Raji (cell line): Measurements from ENCODE around the gene FAM50B.

Experiments
- POLR2A ChIP-seq: IDR thresholded peaks from 2 replicates; pipeline ENCODE4 v1.6.1; 2011; ENCODE audit warnings: low read depth, low read length, control low read depth; ENCODE audit not compliant: insufficient read depth

Gene FAM50B

DNA sequence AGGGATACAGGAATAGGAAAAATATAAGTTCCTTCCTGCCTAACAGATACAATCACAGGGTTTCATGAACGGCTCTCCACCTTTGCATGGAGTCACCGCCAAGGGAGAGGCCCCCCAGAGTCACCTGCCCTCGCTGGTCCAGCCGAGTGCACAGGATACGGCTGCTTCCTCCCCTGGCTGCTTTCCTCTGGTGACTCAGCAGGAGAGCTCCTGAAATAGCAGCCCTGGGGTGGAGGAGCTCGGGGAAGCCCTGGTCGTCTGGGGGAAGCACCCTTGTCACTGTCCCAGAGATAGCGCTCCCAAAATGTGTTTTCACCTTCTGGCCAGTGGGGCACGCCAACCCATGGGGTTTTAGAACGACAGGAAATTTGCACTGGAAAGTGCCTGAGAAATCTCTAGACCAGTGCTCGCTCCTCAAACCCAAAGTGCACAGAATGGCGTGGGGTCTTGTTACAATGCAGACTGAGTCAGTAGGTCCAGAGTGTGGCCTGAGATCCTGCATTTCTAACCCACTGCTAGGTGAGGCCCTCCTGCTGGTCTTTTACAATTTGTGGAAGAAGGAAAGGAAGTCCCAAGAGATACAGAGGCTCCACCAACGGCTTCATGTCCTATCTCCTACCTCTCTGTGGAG lies 35.9 kb upstream of the FAM50B start:
- TF ChIP-seq POLR2A, result no peak

DNA sequence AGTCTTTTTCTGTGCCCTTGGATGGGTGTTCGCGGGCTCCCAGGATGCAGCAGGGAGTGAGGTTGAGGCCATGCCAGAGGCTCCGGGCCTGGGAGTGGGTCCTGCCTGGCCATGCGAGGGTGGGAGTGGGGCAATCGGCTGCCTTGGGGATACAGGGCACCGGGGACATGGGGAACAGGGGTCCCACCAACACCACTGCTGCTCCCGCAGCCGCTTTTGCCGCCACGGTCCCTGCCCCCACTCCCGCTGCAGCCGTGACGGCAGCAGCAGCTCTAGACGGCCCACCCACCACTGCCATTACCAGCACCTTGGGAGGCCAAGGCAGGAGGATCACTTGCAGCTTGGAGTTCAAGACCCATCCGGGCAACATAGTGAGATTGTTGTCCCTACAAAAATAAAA lies 35.3 kb upstream of the FAM50B start:
- TF ChIP-seq POLR2A, result no peak

DNA sequence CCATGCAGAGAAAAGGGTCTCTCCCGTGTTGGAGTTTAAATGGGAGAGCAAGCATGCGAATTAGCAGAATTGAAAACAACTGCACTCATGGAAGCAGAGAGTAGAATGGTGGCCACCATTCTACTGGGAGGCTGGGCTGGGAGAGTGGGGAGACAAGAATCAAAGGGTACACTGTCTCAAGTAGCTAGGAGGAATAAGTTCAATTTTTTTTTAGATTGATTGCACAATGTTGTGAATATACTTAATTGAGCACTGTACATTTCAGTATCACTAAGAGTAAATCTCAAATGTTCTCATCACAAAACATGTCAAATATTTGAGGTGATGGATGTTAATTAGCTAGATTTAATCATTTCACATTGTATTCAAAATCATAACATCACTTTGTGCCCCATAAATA lies 34.6 kb upstream of the FAM50B start:
- TF ChIP-seq POLR2A, result no peak

DNA sequence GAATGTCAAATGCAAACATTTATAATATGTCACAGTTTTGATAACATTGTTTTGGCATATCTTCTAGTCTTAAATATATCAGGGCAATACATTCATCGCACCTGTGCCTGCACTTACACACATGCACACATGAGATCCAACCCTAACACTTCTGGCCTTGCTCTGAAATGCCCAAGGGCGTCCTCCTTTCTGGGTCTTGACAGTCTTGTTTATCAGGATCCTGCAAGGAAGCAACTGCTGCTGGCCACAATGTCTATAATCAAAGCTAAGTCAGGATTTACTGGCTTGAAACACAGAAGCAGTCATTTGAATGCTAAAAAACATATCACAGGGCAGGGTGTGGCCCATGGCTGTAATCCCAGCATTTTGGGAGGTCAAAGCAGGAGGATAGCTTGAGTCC lies 32.9 kb upstream of the FAM50B start:
- TF ChIP-seq POLR2A, result no peak

DNA sequence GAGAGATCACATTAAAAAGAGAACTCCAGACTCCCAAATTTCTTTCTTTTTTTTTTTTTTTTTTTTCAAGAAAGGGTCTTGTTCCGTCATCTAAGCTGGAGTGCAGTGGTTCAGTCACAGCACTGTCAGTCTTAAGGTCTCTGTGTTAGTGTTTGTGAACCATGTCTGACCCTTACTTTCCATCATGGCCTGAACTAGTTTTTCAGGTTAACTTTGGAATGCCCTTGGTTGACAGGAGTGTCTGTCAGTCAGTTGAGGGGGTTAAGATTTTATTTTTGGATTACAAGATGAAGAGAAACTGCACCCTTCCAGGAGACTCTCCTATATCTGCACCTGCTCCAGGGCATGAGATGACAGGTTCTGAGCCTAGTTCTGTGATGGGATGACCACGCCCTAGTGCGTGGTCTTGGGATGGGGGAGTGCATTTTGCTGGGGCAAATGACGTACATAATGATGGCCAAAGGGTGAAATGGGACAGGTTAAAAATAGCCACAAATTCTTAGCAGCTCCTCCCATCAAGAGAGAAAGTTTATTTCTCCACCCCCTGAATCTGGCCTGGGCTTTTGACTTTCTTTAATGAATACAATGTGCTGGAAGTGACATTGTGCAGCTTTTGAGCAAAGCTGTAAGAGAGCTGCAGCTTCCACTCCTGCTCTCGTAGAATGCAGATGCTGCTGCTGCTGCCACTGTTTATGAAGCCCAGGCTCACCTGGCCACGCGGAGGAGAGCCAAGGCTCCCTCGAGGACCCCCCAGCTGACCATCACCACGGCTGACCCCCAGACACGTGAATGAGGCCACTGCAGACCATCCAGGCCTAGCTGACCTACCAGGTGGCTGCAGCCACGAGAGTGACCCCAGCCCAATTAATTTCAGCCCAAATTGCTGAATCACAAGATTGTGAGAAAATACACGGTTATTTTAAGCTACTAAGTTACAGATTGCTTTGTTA lies 29.7 kb upstream of the FAM50B start:
- no peak for TF ChIP-seq POLR2A

DNA sequence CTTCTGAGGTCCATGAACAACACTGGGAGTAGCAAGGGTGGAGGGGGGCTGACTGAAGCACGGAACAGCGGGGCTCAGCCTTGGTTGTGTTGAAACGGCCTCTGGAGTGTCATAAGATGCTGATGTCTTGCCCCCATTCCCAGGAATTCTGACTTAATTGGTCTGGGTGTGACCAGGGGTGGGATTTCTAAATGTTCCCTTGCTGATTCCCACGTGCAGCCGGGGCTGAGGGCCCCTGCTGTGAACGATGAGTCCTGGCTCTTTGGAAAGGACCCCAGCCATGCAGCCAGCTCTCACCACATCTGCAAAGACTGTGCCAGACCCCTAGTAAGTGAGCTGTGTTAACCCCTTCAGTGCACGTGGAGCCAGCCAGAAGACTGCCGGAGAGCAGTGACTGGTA lies 28.6 kb upstream of the FAM50B start:
- no peak for TF ChIP-seq POLR2A

DNA sequence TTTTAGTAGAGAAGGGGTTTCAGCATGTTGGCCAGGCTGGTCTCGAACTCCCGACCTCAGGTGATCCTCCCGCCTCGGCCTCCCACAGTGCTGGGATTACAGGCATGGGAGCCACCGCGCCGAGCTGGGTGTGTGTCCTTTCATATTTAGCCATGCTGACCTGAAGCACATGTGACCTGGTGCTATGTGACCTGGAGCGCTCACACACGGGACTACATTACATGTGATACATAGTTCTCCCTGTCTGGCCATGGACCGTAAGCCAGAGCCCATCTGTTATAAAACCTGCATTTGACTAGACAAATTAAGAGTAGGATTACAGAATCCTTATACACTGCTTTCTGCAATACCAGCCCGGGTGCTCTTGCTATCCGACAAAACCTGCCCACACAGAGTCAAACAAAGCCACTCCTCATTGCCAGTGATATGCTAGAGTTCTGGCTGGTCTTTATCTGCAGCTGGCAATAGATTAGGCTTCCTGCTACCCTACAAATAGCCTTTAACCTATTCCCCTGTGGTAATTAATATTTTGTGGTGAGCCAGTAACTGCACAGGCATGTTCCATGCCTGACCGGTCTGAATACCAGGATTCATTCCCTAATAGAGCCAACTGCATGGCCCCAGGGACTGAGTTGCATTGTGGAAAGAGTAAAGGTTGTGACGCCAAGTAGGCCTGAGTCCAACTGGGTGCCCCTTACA lies 26.3 kb upstream of the FAM50B start:
- no peak for TF ChIP-seq POLR2A

DNA sequence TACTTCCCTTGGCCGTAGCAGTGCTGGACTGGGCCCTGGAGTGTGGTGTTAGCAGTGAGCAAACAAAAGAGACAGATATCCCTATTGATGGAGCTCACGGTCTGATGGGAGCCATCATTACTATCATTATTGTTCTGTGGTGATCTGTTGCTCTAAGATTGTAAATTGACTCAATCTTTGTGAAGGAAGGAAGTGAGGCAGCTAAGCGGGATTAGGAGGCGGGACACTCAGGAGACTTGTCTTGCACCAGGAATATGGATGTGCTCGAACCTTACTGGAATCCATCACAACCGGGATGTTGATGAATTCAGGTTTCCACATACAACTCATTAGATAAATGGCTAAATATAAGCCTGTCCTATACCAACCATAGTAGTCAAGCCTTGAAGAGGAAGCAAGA lies 25.5 kb upstream of the FAM50B start:
- TF ChIP-seq POLR2A, result no peak

DNA sequence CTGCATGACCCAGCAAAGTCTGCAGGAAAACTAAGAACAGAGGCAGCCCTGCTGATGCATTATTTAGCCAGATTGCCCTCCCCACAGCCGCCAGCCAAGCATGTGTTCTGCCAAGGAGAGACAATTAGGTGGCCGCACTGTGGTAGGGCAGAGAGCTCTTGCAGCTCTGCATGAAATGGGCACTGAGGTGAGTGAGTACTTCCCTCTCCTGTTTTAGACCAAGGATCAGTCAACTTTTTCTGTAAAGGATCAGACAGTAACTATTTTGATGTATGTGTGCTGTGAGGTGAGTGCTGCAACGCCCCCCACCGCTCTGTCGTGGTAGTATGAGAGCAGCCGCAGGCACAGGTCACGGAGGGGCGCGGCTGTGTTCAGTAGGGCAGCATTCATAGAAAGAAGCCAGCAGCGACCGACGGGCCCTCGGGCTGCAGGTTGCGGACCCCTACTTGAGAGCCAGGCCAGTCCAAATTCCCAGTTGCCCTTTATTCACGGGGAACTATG lies 23.8 kb upstream of the FAM50B start:
- no peak for TF ChIP-seq POLR2A

DNA sequence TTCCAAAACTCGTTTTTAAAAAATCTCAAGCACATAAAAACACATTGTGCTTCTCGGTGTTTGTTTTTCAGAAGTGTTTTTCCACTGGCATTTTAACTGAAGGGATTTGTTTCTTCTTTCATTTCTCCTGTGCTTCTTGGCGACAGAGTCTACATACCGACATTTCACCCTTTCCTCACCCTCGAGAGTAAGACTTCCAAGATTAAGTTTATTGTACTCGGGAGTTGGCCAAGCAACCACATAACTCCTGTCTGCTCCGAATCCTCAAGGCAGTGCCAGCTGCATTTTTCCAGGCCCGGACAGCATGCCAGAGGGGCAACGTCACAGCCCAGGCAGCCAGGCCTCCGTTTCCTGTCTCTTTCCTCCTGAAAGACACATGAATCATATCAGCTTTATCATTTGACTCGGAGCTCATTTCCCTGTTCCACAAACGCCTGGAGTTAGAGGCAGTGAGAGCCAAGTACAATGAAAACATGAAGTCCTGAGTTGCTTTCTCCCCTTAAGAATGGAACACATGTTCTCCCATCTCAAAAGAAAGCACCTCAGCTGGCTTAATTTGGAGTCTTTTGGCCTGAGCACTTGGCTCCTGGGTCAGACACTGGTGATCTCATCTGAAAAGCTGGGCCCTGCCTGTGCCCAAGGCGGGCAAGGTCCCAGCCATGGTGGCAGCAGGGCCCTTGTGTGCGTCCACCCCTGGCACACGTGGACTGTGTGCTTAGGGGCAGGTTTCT lies 23.2 kb upstream of the FAM50B start:
- TF ChIP-seq POLR2A, result no peak

DNA sequence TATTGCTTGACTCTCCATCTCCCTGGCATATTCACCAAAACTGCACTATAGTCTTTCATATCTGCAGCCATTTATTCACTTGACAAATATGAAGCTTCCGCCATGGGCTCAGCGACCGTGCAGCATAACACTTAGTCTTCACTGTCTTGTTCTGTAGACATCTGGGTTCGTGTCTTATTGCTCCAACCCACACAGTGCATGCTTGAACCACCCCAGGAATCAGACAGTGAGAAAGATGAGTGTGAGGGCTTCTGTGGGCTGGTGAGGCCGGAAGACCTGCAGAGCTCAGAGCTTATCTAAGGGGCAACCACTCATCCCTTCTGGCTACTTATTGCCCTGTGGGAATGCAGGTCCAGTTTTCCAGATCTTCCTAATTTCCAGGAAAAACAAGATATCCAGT lies 19.9 kb upstream of the FAM50B start:
- no peak for TF ChIP-seq POLR2A

DNA sequence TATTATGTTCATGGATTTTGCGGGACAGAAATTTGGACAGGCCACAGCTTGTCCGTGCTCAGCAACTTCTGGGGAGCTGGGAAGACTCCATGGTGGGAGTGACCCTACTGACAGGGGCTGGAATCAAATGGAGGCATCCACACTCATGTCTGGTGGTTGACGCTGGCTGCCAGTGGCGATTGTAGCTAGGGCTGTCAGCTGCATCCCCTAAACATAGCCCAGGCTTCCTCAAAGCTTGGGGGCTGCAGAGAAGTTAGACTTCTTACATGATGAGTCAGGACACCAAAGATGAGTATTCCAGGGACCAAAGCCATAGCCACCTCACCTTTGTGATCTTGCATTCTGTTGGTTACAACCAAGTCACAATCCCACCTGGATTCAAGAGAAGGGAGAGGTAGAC lies 18.4 kb upstream of the FAM50B start:
- TF ChIP-seq POLR2A, result no peak

DNA sequence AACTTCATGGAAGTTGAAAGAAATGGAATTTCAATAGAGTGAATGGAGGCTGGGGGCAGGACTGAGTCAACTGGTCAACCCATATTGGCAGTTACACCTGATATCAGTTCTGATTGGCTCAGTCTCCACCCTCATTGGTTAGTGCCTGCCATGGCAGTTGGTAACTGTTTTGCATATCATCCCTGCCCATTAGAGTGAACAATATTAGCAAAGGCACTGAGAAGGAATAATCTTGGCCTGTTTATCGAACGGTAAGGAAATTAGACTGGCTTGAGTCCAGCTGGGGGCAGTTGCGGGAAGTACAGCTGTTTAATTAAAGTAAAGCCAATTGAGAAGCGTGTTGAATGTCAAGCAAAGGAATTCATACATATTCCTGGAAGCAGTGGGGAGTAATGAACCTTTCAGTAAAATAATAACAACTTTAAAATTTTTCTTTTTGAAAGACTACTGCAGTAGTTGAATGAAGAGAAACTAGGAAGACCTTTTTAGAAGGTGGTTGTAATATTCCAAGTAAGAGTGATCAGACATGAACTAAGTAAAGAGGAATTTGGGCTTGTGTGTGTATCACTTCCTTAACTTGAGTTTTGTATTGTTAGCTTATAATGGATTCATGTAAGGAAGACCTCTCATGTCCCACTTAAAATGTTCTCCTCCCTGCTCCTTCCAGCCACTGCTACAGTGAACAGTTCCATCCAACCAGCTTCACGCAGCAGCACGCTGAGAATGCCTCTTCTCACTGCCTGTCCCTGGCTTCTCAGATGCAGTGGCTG lies 17.2 kb upstream of the FAM50B start:
- no peak for TF ChIP-seq POLR2A

DNA sequence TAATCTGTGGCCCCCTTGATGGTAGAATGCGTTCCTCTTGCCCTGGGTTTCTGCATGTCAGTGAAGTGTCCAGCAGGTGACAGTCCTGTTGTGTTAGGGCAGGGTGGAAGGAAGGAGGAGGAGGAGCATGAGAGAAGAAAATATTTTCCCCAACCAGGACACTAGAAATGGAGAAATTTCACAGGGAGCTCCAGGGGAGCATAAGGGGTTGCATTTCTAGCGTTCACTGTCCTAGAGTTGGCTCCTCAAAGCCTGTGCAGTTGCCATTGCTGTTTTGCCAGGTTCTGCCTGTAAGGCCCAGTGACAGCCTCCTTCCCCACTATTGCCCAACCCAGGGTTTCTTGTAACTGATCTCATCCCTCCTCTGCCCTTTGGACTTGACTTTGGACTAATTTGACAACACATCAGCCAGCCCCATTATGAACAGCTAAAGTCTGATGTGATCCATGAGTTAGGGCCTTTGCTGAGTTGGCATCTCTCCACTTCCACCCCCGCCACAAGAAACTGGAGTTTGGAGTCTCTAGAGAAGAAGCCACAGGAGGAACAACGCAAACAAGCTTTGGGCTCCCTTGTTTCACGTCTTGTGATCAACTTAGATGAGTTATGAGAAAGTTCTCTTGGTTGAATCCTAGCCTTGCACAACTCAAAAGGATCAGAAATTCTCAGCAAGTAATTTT lies 14.0 kb upstream of the FAM50B start:
- no peak for TF ChIP-seq POLR2A
